GM19467 (cell line): ENCODE results near the gene SLC35G1.

ENCODE experiments used
- ATAC-seq: cut with Tn5 transposase; IDR thresholded peaks from one replicate; pipeline ENCODE4 v1.9.1; 2021; ENCODE audit warnings: mild to moderate bottlenecking, moderate library complexity; ENCODE audit not compliant: unreplicated experiment

SLC35G1 gene

DNA sequence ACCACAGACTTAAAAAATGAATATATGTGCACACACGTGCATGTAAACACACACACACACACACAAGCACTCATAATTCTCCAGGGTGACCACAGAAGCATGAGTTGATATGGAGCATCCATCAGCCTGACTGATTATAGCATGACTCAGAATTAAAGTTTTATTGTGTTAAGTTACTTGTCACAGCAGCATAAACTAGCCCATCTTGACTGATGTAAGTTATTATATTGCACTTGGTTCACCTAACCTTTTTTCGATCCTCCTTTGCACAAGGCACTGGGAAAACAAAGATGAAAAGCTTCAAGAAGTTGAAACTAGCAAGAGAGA lies 18.8 kb upstream of the SLC35G1 start:
- no peak for ATAC-seq

DNA sequence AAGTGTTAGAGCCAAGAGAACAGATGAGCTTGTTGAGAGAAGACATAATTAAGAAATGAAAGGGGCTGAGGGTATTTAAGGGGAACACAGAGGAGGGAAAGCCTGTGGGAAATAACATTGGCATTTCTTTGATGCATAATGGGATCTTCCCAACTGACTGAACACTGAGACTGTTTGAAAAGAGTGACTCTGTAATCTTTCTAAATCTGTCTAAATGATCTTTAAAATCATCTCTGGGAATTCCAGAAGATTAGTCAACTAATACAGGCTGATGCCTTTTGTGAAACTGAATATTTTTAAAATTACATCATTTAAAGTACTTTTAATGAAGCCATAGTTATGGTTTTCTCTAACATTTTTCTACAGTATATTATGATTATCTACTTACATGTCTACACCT lies 17.4 kb upstream of the SLC35G1 start:
- no peak for ATAC-seq

DNA sequence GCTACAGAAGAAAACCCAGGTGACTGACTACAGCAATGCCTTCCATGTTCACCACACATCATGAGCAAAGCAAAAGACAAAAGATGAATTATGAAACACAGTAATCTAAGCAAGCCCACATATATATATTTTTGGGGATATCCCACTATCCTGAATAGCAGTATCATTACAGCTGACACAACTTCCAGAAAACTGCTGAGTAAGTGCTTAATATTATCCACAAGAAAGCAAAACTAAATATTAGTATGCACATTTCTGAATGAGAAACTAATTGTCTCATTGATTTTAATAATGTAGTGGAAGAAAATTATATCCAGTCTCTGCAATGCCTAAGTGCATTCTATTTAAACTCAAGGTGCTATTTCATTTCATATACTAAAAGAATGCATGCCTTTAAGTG lies 14.5 kb upstream of the SLC35G1 start:
- no peak for ATAC-seq

DNA sequence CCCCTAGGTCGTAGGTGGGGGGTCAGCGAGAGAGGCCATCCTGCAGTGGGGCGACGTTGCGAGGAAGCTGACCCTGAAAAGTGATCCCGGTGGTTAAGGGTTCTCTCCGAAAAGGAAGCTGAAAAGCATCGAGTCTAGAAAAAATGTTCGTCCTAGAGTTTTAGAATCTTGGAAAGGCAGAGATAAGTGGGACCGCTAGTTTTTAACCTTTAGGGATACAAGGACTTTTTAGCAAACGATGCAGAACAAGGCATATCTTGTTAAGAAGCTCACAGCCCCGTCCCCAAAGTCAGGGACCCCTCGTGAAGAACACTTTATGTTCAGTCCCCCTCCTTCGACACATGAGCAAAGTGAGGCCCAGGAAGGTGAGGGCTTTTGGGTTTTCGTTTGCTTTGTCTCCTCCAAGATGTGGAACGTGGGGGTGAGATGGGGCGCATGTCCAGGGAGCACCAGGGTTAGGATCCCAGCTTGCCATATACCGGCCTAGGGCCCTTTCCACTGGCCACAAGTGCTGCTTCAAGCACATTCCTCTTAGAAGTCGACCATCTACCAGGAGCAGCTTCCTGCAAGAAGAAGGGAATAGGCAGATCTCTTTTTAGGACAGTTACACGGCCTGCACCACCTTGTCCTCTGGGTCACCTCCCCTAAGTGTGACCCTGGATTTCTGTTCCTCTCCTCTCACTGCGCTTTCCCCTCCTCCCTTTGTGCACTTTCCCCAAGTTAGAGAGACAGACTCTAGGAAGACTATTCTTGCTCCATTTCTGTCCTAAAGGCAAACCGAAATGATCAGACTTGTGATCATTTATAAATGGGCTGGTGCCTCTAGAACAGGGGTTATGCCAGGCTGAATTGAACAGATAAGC lies 969 bp downstream of the SLC35G1 start:
- ATAC-seq = no peak

DNA sequence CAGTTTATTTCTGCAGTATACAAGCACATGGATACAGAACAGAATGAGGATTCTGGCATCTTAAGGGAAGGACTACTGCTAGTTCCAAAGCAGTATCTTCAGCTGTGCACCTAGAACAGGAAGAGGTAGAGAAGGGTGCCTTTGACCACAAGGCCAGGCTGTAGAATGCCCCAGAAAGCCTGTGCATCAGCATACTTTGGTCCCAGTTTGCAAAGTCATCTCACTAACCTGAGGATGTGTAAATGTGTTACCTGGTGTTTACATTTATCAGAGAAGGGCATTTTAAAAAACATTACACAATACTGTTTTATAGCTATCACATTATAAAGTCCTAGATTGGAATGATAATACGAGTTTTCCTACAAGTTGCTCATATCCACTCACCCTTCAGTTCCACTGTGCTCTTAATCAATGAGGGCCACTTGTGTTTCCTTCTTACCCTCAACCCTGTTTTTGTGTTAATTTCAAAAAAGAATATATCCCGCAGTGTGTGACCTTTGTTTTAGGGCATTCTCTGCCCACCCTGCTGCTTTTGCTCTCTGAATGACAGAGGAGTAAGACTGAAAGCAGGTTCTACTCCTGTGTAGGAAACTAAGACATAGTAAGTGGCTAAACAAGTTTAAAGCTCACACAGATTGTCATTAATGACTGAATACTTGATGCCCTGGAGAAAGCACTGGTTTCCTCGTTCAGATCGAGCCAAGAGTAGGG lies 3.4 kb downstream of the SLC35G1 start:
- no peak for ATAC-seq

DNA sequence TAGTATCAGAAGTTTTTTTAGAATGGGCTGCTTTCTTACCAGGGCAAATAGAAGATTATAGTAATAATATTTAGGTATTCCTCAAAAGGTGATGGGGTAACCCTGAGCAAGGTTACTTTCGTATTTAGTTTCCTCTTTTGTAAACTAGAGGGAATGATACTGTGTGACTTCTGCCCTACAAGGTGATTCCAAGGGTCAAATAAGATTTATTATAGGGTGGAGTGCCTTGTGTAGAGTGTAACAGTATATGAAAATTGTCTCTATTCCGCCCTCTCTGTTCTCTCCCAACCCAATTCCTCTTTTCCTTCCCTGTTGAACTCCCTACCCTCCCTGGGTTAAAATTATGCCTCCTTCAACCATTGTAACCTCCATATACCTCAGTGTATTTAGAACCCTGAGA lies 5.3 kb downstream of the SLC35G1 start:
- no peak for ATAC-seq

DNA sequence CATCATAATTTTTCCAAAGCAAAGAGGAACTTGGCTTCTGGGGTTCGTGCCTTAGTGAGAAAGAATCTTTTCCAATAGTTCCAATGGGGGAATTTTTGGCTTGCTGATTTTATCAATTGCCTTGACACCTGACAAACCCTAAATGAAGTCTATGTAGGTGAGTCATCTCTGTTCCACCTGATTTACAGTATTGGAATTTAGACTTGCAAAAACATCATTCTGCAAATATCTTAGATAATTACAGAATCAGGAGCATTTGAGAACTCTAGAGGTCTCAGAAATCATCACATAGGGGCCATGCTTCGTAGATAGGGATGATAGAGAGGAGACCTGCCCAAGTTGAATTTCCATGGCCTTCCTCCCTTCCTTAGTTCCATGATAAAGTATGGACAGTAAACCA lies 9.3 kb downstream of the SLC35G1 start:
- no peak for ATAC-seq

DNA sequence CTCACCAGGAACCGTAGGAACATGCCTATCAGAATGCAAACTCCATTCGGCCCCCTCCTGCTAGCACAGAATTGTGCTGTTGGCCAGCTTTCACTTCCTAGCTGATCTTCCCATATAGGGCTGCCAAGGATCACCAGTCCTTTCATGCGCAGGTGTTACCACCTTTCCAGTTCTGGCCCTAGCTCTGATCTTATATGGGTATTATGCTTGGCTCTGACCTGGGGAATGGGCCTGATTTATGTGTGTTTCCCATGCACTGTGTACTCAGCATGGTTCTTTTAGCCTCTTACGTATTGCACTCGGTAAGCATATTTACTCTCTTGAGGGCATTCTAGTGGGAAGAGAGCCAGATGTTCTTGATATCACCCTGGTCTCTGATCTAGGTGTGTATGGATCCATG lies 11.1 kb downstream of the SLC35G1 start:
- ATAC-seq = no peak

DNA sequence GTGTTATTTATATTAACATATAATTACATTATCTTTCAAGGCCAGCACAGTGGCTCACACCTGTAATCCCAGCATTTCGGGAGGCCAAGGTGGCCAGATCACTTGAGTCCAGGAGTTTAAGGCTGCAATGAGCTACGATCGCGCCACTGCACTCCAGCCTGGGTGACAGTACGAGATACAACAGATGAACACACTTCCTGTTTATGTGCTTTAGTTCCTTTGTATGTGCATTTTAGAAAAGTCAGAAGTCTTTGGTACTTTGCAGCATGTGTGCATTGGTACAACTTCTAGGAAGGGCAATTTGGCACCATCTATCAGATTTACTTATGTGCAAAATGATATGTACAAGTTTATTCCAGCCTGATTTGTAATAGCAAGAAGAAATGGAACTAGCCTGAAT lies 13.3 kb downstream of the SLC35G1 start:
- ATAC-seq = no peak

DNA sequence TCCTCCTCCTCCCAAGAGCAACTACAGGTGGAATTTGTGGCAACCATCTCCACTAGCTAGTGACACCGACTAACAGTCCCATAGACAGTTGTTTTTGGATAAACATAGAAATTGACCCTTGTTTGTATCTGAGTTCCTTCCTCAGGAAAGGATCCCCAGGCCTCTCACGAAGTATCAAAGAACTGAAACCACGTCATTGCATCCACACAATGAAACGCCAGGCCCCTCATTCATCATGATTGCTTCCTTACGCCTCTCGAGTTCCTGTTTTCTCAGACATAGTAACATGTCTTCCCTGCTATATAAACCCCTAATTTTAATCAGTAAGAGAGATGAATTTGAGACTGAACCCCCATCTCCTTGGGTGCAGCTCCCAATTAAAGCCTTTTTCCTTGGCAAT lies 18.1 kb downstream of the SLC35G1 start:
- ATAC-seq = no peak

DNA sequence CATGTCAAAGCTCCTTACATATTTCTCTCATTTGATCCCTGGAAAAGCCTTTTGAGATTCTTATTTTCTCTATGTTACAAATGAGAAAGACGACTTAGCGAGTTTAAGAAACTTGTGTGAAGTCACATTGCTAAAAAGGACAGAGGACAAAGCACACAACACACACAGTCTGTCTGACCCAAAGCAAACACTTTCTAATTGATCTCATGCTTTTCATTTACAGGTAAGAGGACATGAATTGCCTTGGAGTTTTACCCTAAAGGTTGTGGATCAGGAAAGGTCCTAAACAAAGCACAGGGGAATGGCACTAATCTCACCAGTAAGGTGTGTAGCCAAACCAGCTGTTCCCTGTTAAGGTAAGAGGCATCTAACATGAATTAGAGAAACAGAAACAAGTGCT lies 18.7 kb downstream of the SLC35G1 start:
- no peak for ATAC-seq

DNA sequence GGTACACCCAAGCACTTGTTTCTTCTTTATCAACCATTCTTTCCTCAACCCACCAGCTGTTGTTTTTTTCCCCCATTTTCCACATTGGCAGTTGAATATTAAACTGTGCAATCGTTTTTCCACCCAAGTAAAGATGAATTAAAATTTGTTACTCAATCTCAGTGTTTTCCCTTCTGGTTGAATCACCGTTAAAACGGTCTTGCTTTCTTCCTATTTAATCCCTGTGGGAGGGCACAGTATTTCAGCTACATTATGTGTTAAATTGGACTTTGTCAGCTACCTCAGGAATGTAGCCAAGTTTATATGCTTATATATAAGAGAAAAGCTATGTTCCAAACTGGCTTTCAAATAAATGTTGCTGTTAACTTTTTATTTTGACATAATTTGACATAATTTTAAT lies 19.9 kb downstream of the SLC35G1 start:
- ATAC-seq = no peak

DNA sequence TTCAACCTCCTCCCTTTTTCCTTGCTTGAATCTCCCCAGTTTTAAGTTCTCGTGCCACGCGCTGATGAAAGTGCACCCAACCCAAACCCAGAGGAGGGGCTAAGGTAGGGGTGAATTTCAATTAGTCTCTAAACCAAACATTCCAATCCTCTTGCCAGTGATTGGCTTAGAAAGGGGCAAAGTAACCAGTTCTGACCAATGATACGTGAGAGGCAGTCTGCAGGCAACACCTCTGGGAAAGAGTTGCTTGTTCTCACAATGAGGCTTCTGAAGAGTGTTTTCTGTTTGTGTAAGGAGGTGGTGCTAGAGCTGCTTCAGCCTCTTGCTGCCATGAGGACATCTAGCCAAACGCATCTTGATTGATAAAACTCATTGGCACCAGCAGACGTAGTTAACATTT lies 21.8 kb downstream of the SLC35G1 start:
- ATAC-seq = no peak

DNA sequence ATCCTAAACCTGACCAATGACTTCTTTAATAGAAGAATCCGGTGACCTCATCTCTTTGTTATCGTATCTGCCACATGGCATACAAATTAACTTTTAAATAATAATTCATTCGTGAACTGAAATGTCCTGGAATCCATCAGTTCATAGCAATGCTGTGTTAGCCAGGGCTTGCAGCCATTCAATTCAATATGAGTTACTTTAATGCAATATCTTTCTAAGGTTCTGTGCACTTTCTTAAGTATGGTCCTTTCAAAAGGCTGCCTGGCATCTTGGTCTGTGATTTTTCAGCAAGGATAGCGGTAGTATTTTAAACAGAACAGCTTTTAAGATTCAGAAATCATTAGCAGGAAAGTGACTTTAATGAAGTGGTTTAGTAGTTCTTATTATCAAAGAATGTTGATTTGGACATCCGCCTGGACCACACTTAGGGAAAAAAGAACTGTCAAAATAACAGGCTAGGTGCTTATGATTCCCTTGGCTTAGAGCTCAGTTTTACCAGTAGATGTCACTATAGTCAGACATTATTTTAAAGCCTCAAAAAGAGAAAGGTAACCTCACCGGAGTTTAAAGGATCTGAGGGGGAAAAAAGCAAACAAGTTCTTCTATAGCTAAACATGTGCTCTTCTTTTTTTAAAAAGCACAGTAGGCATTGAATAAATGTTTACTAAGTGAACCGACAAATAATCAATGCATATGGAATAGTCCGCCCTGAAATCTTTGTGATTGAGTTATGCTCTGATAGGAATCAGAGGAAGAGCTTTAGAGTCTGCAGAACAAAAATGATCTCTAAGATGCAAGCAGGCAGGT lies 22.7 kb downstream of the SLC35G1 start:
- ATAC-seq = no peak

DNA sequence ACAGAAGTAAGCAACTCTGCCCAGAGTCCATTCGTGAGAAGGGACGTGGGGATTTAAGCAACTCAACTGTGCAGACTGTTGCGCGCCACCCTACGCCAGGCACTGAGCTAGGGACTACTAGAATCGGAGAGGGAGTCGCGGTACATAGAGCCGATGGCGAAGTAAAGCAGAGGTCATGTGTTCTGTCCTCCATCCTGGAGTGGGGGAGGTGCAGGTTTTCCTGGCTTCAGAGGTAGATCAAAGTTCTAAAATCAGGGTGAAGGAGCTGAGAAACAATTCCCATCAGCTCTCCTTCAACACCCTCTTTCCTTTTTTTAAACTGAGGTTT lies 23.2 kb downstream of the SLC35G1 start:
- ATAC-seq = no peak

DNA sequence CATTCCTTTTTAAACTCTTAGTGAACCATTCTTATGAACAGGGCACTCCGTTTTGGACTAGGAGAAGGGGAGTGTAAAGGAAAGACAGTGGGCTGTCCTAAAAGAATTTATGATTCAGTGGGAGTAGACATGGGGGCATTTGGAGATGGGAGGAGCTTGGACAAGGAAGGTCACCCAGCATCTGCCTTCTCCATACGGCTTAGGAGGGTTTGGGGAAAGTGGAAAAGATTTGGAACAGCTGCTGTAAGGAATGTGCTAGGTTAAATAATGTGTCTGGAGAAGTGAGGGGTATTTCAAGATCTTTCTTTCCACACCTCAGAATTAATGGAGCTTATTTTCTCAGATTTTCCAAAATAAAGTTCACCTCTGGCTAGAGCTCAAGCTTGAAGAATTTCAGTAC lies 24.0 kb downstream of the SLC35G1 start:
- no peak for ATAC-seq

DNA sequence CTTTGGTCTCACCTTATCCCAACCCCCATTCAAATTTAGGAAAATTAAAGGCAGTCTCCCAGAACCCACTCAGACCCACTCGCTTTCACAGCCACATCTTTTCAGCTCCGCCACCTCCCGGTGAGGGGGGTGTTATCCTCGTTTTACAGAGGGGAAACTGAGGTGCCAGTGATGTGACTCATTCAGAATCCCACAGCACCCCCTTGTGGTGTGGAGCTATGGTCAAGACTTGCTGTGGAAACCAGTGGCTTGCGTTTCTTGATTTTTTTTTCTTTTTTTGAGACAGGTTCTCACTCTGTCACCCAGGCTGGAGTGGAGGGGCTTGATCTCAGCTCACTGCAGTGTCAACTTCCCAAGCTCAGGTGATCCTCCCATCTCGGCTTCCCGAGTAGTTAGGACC lies 27.6 kb downstream of the SLC35G1 start:
- ATAC-seq = no peak

DNA sequence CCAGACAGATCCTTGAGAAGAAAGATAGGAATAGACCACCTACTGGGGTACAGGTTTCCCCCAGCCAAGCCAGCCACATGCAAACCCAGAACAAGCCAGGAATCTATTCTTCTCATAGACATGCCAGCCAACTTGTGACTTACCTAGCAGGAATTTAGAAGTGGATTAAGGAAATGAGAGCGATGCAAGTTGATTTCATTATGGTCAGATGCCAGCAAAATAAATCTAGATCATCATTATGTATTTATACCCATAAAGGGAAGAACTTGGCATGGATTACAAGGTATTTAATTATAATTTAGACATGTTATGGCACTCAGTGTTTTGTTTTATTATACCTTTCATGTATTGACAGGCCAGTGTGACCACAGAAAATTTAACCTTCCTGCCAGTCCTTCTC lies 32.8 kb downstream of the SLC35G1 start:
- no peak for ATAC-seq

DNA sequence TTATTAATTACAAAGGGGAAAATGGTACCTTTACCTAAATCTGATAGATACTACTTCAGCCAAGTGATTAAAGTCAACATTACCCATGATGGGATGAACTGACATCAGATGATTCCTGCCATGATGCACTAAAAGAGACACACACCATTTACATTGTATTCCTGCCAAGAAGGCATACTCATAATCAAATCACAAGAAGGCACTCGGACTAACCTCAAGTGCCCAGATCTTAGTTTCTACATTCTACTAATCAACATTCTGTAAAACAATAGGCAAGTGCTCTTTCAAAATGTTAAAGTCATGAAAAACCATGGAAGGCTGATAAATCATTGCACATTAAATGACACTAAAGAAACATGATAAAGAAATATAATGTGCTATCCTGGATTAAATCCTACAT lies 44.4 kb downstream of the SLC35G1 start:
- ATAC-seq = no peak

DNA sequence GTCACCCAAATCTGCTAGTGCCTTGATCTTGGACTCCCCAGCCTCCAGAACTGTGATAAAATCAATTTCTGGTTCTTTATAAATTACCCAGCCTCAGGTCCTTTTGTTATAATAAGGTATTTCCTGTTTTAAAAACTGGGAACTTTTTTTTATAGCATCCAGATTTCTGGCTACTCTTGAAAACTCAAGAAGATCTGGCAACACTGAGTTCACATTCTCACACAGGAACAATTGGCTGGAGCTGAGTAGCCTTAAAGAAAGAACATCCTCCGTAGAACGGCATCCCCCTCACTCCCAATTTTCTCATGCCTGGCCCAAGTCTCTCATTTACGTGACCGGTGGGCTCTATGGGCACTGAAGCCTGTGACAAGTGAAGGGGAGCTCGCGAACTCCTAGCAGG lies 47.1 kb downstream of the SLC35G1 start:
- no peak for ATAC-seq

DNA sequence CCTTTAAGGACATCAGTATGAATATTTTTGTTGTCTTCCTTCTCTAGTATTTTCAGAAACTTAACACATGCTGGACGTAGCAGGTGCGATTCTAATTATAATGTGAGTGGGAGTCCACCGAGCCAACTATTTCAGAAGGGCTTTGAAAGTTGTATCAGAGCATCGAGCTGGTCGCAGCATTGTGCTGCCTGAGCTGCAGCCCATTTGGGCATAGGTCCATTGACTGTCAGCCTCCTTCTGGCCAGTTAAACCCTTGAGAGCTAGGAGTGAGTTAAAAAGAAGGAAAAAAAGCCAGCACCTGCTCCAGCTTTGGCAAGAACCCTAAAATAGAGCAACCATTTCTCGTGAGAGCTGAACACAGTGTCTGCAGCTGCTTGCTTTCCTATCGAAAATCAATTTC lies 47.8 kb downstream of the SLC35G1 start:
- no peak for ATAC-seq

DNA sequence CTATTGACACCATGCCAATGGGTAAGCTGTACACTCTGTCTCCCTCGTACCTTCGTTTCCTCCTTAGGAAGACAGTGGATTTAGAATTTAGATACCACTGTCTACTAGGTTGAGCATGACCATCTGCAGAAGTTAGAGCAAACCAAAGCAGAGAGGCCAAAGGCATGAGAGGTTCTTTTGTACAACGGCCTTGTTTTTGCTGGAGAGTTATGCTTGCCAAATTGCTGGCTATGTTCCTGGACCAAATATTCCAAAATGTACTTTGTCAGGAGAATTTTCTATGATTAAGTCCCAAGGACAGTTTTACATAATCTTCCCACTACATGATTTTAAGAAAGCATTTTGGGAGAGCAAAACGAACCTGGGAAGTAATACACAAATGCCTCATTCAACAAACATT lies 52.0 kb downstream of the SLC35G1 start:
- ATAC-seq = no peak
